Right lobe of liver (tissue), 4 donors: ENCODE data around the gene TGFBR3L.

ENCODE experiments used
- POLR2A ChIP-seq: fragments of 450-650 bp; IDR thresholded peaks from one replicate; pipeline ENCODE4 v1.6.1; 2017; ENCODE audit warnings: antibody characterized with exemption, mild to moderate bottlenecking
- TF ChIP-seq, protein P1 (sequence below), 4 donors: fragments of 200-600 bp in 3 of 4; fragments of 450-650 bp in 1 of 4; IDR thresholded peaks; one replicate each; pipeline versions ENCODE4 v1.5.1 to v1.8.0; 2016 to 2022; ENCODE audit warnings: antibody characterized with exemption in 4 of 4, mild to moderate bottlenecking in 2 of 4
- donor health status: DM: no; HTN: no; CAD: no.
- donor health status: DM: no; HTN: no; CAD: no.
- donor health status: DM: no; HTN: yes; CAD: no.

DNA sequence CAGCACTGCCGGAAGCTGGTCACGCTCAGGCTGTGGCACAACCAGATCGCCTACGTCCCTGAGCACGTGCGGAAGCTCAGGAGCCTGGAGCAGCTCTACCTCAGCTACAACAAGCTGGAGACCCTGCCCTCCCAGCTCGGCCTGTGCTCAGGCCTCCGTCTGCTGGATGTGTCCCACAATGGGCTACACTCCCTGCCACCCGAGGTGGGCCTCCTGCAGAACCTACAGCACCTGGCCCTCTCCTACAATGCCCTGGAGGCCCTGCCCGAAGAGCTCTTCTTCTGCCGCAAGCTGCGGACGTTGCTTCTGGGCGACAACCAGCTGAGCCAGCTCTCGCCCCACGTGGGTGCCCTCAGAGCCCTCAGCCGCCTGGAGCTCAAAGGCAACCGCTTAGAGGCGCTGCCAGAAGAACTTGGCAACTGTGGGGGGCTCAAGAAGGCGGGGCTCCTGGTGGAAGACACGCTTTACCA, 14.2 kb upstream of the TGFBR3L start:
- TF ChIP-seq POLR2A, result no peak
- TF ChIP-seq, protein P1, sequence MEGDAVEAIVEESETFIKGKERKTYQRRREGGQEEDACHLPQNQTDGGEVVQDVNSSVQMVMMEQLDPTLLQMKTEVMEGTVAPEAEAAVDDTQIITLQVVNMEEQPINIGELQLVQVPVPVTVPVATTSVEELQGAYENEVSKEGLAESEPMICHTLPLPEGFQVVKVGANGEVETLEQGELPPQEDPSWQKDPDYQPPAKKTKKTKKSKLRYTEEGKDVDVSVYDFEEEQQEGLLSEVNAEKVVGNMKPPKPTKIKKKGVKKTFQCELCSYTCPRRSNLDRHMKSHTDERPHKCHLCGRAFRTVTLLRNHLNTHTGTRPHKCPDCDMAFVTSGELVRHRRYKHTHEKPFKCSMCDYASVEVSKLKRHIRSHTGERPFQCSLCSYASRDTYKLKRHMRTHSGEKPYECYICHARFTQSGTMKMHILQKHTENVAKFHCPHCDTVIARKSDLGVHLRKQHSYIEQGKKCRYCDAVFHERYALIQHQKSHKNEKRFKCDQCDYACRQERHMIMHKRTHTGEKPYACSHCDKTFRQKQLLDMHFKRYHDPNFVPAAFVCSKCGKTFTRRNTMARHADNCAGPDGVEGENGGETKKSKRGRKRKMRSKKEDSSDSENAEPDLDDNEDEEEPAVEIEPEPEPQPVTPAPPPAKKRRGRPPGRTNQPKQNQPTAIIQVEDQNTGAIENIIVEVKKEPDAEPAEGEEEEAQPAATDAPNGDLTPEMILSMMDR (IDR thresholded peaks at IDR 0.05), result no peak
